ENCODE measurements around the gene CFB.

GRCh38 chr6:31940256-31940664, 5.6 kb upstream of the CFB start:
- TF ChIP-seq CTCF (IDR thresholded peaks at IDR 0.05; ENCODE audit: low read depth, low read length, poor library complexity, severe bottlenecking) = no peak
- TF ChIP-seq EZH2phosphoT487 (IDR thresholded peaks at IDR 0.05; ENCODE audit: borderline replicate concordance, low read length) = no peak
